GM12874 (cell line): ENCODE results near the gene JPH2.

ENCODE experiments used
- TF ChIP-seq, protein P1 (sequence below): IDR thresholded peaks from 2 replicates; pipeline ENCODE4 v1.5.1; 2011; ENCODE audit warnings: low read depth, mild to moderate bottlenecking, control low read depth, low read length, moderate library complexity; ENCODE audit not compliant: insufficient read depth

Gene JPH2

DNA sequence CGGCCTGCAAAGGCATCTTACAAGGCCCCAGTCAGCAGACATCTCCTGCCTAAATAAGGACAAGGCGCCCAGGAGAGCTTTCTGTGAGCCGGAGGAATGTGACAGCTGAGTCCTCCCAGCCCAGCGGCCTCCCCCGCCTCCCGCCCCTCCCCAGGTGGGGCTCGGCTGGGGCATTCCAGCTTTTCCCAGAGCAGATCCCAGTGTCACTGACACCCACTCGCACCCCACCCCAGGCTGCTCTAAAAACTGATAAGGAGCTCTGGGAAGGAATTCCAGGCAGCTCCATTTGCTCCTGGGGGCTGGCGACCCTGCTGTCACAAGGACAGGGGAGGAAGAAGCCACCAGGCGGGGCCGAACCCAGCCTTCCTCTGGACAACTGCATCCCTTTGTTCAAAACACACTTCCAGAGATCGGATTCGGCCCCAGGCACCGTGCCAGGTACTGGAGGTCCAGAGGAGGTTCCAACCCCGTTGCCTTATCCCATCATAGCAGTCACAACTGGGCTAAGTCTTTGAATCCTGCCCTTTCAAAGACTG, 49.7 kb downstream of the JPH2 start:
- TF ChIP-seq, protein P1, sequence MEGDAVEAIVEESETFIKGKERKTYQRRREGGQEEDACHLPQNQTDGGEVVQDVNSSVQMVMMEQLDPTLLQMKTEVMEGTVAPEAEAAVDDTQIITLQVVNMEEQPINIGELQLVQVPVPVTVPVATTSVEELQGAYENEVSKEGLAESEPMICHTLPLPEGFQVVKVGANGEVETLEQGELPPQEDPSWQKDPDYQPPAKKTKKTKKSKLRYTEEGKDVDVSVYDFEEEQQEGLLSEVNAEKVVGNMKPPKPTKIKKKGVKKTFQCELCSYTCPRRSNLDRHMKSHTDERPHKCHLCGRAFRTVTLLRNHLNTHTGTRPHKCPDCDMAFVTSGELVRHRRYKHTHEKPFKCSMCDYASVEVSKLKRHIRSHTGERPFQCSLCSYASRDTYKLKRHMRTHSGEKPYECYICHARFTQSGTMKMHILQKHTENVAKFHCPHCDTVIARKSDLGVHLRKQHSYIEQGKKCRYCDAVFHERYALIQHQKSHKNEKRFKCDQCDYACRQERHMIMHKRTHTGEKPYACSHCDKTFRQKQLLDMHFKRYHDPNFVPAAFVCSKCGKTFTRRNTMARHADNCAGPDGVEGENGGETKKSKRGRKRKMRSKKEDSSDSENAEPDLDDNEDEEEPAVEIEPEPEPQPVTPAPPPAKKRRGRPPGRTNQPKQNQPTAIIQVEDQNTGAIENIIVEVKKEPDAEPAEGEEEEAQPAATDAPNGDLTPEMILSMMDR, result no peak

DNA sequence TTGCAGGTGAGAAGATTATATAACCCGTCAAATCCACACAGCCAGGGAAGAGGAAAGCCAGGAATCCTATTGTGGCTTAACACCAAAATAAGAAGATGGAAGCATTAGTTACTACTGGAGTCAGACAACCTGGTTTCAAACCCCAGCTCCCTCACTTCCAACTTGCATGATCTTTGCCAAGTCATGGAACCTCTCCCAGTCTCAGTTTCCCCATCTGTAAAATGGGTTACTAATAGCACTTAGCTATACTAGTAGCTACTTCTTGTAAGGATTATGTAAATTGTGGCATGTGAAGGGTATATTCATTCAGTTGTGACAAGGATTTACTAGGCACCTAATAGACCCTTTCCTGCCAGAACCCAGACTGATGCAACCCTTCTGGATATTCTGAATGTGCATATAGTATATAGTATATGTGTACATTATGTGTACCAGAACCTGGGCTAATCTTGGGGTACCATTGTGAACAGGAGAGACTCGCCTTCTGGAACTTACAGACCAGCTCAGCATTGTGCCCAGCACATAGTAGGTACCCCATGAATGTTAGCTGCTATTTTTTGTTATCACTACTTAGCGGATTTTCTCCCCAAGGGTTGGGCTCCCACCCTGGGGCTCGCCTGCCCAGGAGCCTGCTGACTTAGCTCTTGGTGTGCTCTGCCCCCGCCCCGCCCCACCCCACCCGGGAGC, 50.3 kb downstream of the JPH2 start:
- TF ChIP-seq, protein P1, result no peak

DNA sequence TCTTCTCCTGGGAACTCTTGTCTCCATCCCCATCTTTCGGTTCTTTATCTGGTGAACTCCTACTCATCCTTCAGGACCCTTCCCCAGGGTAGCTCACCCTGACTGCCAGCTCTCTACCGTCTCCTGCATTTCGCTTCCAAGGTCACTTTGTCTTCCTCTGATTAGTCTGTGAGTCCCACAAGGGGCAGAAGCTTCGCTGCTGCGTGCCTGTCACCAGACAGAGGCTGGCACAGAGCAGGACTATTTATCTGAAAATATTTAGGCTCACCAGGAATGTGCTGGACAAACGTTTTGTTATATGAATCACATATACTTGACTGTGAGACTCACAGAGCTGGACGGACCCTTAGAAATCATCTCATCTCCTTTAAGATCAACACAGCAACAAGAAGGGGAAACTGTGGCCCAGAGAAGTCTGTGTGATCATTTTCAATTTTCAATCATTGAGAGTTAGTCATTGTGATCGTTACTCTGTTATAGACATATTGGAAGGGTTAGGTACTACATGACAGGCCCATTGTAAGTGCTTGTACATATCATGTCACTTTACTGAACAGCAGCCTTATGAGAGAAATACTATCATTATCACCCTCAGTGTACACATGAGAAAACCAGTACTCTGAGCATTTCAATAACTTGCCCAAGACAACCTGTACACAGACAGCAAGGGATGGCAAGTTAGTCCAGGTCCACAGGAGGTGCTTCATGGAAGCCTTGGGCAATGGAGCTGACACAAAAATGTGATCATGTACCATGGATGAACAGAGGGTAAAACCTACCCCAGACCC, 51.4 kb downstream of the JPH2 start:
- TF ChIP-seq, protein P1, result no peak

DNA sequence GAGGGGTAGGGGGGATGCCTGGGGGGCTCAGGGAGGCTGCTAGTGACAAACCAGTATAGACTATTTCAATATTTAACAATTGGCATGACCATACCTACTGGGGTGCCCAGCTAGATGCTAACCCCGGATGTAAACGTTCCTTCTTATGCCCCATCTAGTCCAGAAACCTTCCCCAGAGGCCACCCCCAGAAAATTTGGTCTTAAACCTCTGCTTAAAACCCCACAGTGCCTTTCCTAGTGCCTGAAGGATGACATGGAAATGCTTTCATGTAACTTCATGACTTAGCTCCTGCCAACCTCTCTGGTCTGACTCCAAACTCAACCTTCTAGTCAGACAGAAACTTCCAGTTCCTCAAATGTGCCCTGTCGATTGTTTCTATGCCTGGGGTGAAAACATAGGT, 52.0 kb downstream of the JPH2 start:
- TF ChIP-seq, protein P1, result no peak

DNA sequence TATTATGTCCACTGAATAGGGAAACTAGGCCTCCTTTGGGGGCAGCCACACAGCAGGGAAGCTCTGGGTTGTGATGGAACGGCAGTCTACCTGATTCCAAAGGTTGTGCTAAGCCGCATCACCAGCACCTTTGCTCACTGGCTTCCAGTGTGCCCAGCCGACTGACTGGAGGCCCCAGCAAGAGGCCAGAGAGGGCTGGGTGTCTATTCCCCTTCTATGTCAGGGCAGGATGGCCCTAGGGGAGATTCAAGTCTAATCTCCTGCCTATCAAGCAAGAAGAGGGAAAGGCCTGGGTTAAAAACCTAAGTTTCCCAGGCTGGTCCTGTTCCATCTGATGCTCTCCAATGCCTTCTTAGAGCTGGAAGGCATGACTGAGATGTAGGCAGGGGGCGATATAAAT, 53.6 kb downstream of the JPH2 start:
- TF ChIP-seq, protein P1, result no peak

DNA sequence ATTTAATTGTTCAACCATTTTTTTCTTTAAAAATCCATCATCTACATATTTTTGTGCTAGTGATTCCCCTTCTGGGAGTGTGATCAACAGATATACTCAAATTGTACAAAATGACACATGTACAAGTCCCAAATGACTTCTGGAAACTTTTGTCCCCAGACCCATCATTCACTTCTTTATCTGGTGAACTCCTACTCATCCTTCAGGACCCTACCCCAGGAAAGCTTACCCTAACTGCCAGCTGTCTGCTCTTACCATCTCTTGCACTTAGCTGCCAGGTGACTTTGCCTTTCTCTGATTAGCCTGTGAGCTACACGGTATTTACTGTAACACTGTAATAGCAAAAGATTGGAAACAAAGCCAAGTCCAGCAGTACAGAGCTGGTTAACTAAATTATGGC, 55.3 kb downstream of the JPH2 start:
- TF ChIP-seq, protein P1, result no peak

DNA sequence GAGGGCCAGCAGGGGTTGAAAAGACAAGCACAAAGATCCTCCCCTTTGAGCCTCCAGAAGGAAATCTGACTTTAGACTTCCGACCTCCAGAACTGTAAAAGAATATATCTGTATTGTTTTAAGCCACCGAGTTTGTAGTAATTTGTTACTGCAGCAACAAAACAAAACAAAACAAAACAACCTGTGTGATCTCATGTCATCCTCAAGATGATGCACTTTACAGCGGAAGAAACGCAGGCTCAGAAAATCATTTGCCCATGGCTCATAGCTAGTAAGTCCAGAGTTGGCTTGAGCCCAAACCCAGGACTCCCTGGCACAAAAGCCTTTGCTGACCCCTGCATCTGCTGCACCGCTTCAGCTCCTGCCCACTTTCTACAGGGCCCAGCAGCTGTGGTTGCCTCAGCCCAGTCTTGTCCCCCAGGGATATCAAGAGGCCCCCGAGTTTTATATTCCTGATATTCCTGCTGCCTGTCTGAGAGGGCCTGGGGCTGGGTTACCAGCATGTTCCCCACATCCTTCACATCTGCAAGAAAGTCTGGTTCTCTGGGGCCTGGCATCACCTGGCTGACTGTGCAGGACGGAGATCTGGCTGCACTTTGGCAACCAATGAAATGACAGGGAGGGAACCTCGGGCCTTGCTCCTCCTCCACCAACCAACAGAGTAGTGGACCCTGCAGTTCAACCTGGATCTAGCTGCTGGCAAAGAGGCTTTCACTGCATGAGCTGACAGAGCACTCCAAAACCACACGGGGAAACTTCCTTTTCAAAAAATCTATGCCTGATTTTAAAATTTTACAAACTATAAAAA, 56.9 kb downstream of the JPH2 start:
- TF ChIP-seq, protein P1, result no peak
